Type B pancreatic cell (in vitro differentiated cells): ENCODE data around the gene ATP8A2. TPM values are rescaled to one million over a fixed set of nuclear protein-coding genes. Genes with fewer than 3 reads are reported as not detected.
"Not testable (repeated sequence)": the region's sequence is repeated elsewhere in the genome, so short reads cannot be mapped to it uniquely, and the experiment has no call there.

Experiments used
- DNase-seq: peaks from one replicate; pipeline ENCODE4 v3.0.0; 2021; ENCODE audit warnings: mixed read lengths; ENCODE audit not compliant: unreplicated experiment; ENCODE audit errors: extremely low spot score
- H3K27ac Mint-ChIP-seq: 2 replicates; pipeline ENCODE4 v1.8.0; 2021; ENCODE audit warnings: mild to moderate bottlenecking, mixed read lengths
- H3K27me3 Mint-ChIP-seq: 2 replicates; pipeline ENCODE4 v1.8.0; 2021; ENCODE audit warnings: mixed read lengths
- H3K36me3 Mint-ChIP-seq: 2 replicates; pipeline ENCODE4 v1.8.0; 2021; ENCODE audit warnings: mixed read lengths
- H3K4me1 Mint-ChIP-seq: one replicate; pipeline ENCODE4 v1.8.0; 2021; ENCODE audit warnings: mixed read lengths; ENCODE audit not compliant: unreplicated experiment
- H3K4me3 Mint-ChIP-seq: 2 replicates; pipeline ENCODE4 v1.8.0; 2021; ENCODE audit warnings: mild to moderate bottlenecking, mixed read lengths
- H3K9me3 Mint-ChIP-seq: 2 replicates; pipeline ENCODE4 v1.8.0; 2021; ENCODE audit warnings: mixed read lengths
- CTCF ChIP-seq: fragments of 200-600 bp; sonication (generic); conservative IDR thresholded peaks from 2 replicates; pipeline ENCODE4 v1.5.0; 2021; ENCODE audit warnings: antibody characterized with exemption, mild to moderate bottlenecking
- total RNA-seq: library from RNA; stranded (reverse); gene quantifications from 2 replicates; pipeline ENCODE4 v1.2.1, GENCODE V29; 2021; ENCODE audit warnings: low replicate concordance

Gene ATP8A2
- total RNA-seq, 1 donor from 2014 or later, result 13.8 TPM

DNA sequence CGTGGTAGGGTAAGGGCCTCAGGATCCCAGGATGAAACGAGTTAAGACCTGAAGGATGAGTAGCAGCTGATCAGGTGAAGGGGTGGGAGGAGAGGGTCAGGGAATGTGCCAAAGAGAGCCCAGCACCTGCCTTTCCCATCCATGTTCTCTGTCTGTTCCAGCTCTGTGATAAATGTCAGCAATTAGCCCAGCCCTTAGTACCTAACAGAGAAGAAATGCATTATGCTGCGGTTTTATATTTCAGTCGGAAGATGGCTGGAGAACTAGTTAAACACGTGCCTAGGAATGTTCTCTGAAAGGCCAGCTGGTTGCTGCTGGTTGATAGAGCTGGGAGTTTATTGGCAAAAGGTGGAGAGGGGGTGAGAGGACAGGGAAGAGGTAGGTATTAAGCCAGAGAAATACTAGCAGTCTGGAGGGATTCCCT is 411.8 kb downstream of the ATP8A2 start:
- Mint-ChIP-seq H3K4me1 (peaks cover 34% of the 10 kb centered on the region), H3K36me3 (peaks cover 3% of the 10 kb centered on the region), H3K9me3 (no peaks in the 10 kb centered on the region), H3K27me3 (no peaks in the 10 kb centered on the region), H3K4me3 (no peak overlapping the region), H3K27ac (peak overlapping the region; percentile 55)
- DNase-seq, result no peak
- TF ChIP-seq CTCF, result no peak

- no peaks in the 10 kb centered on the region for H3K9me3 Mint-ChIP-seq
These were observed 412.3 kb downstream of the ATP8A2 start for GRCh38 chr13:25784119-25784518.

DNA sequence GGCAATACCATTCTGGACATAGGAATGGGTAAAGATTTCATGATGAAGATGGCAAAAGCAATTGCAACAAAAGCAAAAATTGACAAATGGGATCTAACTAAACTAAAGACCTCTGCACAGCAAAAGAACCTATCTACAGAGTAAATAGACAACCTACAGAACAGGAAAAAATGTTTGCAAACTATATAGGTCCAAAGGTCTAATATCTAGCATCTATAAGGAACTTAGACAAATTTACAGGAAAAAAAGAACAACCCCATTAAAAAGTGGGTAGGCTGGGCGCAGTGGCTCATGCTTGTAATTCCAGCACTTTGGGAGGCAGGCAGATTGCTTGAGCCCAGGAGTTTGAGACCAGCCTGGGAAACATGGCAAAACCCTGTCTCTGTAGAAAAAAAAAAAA is 418.4 kb downstream of the ATP8A2 start:
- DNase-seq, H3K36me3 Mint-ChIP-seq, H3K27ac Mint-ChIP-seq, H3K4me3 Mint-ChIP-seq, H3K9me3 Mint-ChIP-seq, H3K4me1 Mint-ChIP-seq, H3K27me3 Mint-ChIP-seq: not testable (repeated sequence)

More at GRCh38 chr13:25784119-25784518, 412.3 kb downstream of the ATP8A2 start:
- DNase-seq, result no peak
- Mint-ChIP-seq H3K36me3 (peaks cover 3% of the 10 kb centered on the region), H3K27ac (peak overlapping the region; percentile 55), H3K4me3 (no peak overlapping the region), H3K4me1 (peaks cover 28% of the 10 kb centered on the region), H3K27me3 (no peaks in the 10 kb centered on the region)
- TF ChIP-seq CTCF, result no peak

GRCh38 chr13:25795277-25795676 is 423.5 kb downstream of the ATP8A2 start:
- no peaks in the 10 kb centered on the region for H3K27me3 Mint-ChIP-seq
- no peaks in the 10 kb centered on the region for H3K9me3 Mint-ChIP-seq
- no peak for DNase-seq
- no peak overlapping the region for H3K4me3 Mint-ChIP-seq
- no peak overlapping the region for H3K27ac Mint-ChIP-seq
- no peak for TF ChIP-seq CTCF
- H3K36me3 Mint-ChIP-seq, result no peaks in the 10 kb centered on the region
- no peaks in the 10 kb centered on the region for H3K4me1 Mint-ChIP-seq

- Mint-ChIP-seq H3K27ac (no peak overlapping the region), H3K9me3 (no peaks in the 10 kb centered on the region), H3K4me1 (peaks cover 11% of the 10 kb centered on the region), H3K4me3 (no peak overlapping the region), H3K36me3 (no peaks in the 10 kb centered on the region), H3K27me3 (no peaks in the 10 kb centered on the region)
- no peak for DNase-seq
- no peak for TF ChIP-seq CTCF
These were observed 424.7 kb downstream of the ATP8A2 start for GRCh38 chr13:25796474-25796873.

- no peaks in the 10 kb centered on the region for H3K9me3 Mint-ChIP-seq
- no peak for TF ChIP-seq CTCF
- H3K36me3 Mint-ChIP-seq, result no peaks in the 10 kb centered on the region
- no peak overlapping the region for H3K4me3 Mint-ChIP-seq
- no peak overlapping the region for H3K27ac Mint-ChIP-seq
- no peaks in the 10 kb centered on the region for H3K27me3 Mint-ChIP-seq
- no peak for DNase-seq
- peaks cover 11% of the 10 kb centered on the region for H3K4me1 Mint-ChIP-seq
These were observed 427.2 kb downstream of the ATP8A2 start for GRCh38 chr13:25798998-25799397.
